ENCODE data around the gene THSD1.
A peak's percentile ranks its signal among the peaks of the same experiment; 100 is the strongest.

The THSD1 gene

GRCh38 chr13:52405767-52406494 lies at the start of gene THSD1:
Gene THSD1, minus strand, starts transcription at chr13:52406172. Its CDS starts 3,572 bp downstream, at chr13:52402600.
- DNase-seq (ENCODE audit: extremely low read depth, low read depth): no peak
- no peak for TF ChIP-seq CTCF (IDR thresholded peaks at IDR 0.05; ENCODE audit: low read depth, low read length)

- no peak for TF ChIP-seq CTCF (IDR thresholded peaks at IDR 0.05; ENCODE audit: low read depth, low read length)
- peak; percentile 12 for DNase-seq (ENCODE audit: extremely low read depth, low read depth)
Observed at GRCh38 chr13:52455677-52456041, 49.7 kb upstream of the THSD1 start.

- peak; percentile 74 for DNase-seq (ENCODE audit: extremely low read depth, low read depth)
- TF ChIP-seq CTCF (IDR thresholded peaks at IDR 0.05; ENCODE audit: low read depth, low read length): no peak
Observed at GRCh38 chr13:52454820-52455676, 49.1 kb upstream of the THSD1 start, which contains the start of gene CKAP2. Gene CKAP2, plus strand, starts transcription at chr13:52455478. Its CDS starts 79 bp downstream, at chr13:52455557.

- DNase-seq (ENCODE audit: extremely low read depth, low read depth): no peak
- TF ChIP-seq CTCF (IDR thresholded peaks at IDR 0.05; ENCODE audit: low read depth, low read length): no peak
Observed at GRCh38 chr13:52454459-52454819, 48.5 kb upstream of the THSD1 start.

GRCh38 chr13:52452470-52452869 lies 46.5 kb upstream of the THSD1 start:
- TF ChIP-seq CTCF (IDR thresholded peaks at IDR 0.05; ENCODE audit: low read depth, low read length): no peak
- no peak for DNase-seq (ENCODE audit: extremely low read depth, low read depth)

- no peak for TF ChIP-seq CTCF (IDR thresholded peaks at IDR 0.05; ENCODE audit: low read depth, low read length)
- no peak for DNase-seq (ENCODE audit: extremely low read depth, low read depth)
Observed at GRCh38 chr13:52451135-52451804, 45.3 kb upstream of the THSD1 start.

- TF ChIP-seq CTCF (IDR thresholded peaks at IDR 0.05; ENCODE audit: low read depth, low read length): no peak; the same call in 1 of the 2 replicates
- DNase-seq (ENCODE audit: extremely low read depth, low read depth): no peak
Observed at GRCh38 chr13:52450793-52451116, 44.8 kb upstream of the THSD1 start.
